ENCODE measurements around the gene NAV3. TPM values are rescaled to one million over a fixed set of nuclear protein-coding genes. Genes with fewer than 3 reads are reported as not detected.

Gene NAV3
- total RNA-seq, 2 donors from 2014 or later = 0.20 to 1.9 TPM

DNA sequence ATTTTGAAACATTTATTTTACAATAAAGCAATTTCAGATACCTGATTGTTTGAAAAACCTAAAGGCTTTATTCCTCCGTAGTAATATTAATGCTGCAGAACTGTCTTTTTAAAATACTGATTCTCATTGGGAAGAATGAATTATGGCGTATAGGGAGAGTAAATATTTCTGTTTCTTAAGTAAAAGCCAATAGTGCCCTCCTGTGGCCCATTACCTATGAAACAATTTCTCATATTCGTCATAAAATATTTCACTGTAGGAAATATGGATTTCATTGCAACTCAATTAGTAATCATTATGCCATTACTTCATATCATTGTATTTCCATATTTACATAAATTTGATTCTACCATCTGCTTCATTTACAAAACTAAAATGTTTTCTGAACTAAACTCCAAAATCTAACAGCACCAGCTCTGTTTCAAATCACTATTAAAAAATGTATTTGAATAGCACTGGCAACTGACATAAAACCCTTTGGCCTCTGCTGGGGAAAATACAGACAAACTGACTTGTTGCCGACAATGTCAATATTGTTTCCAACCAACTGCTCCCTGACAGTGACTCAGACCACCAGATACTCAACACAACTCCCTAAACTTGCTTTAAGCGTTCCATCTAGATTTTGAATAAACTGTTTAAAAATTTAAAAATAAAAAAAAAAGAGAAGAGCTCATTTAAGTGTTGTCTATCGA is 290.3 kb downstream of the NAV3 start:
- H3K4me1 Mint-ChIP-seq = no peaks in the 10 kb centered on the region
- Histone ChIP-seq H3K36me3 (ENCODE audit: control insufficient read depth, insufficient read depth, low read length) (no peaks in the 10 kb centered on the region), H3K4me1 (ENCODE audit: control insufficient read depth, insufficient read depth, low read length) (no peaks in the 10 kb centered on the region), H3K27ac (ENCODE audit: low read depth, low read length) (no peak overlapping the region), H3K27me3 (ENCODE audit: control insufficient read depth, insufficient read depth, low read length, poor library complexity, severe bottlenecking) (no peaks in the 10 kb centered on the region), H3K9me3 (ENCODE audit: control insufficient read depth, low read length) (no peaks in the 10 kb centered on the region), H3K4me3 (ENCODE audit: low read length) (no peak overlapping the region), H3K9ac (ENCODE audit: extremely low read depth, low read length, poor library complexity, severe bottlenecking) (no peak overlapping the region)
- no peaks in the 10 kb centered on the region for H3K36me3 Mint-ChIP-seq (ENCODE audit: low read depth)
- DNase-seq = no peak
- no peaks in the 10 kb centered on the region for H3K27me3 Mint-ChIP-seq (ENCODE audit: insufficient read depth)
- TF ChIP-seq, protein P1, sequence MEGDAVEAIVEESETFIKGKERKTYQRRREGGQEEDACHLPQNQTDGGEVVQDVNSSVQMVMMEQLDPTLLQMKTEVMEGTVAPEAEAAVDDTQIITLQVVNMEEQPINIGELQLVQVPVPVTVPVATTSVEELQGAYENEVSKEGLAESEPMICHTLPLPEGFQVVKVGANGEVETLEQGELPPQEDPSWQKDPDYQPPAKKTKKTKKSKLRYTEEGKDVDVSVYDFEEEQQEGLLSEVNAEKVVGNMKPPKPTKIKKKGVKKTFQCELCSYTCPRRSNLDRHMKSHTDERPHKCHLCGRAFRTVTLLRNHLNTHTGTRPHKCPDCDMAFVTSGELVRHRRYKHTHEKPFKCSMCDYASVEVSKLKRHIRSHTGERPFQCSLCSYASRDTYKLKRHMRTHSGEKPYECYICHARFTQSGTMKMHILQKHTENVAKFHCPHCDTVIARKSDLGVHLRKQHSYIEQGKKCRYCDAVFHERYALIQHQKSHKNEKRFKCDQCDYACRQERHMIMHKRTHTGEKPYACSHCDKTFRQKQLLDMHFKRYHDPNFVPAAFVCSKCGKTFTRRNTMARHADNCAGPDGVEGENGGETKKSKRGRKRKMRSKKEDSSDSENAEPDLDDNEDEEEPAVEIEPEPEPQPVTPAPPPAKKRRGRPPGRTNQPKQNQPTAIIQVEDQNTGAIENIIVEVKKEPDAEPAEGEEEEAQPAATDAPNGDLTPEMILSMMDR (conservative IDR thresholded peaks at IDR 0.05) = peak; percentile 52
- H3K27ac Mint-ChIP-seq = no peak overlapping the region
- 86 to 100% methylated on average over 3 to 6 of the region's 6 CpGs for WGBS, 2 experiments (ENCODE audit: insufficient coverage in 1 of 2, insufficient read length in 1 of 2)
- H3K4me3 Mint-ChIP-seq = no peak overlapping the region
- H3K9me3 Mint-ChIP-seq = no peaks in the 10 kb centered on the region

DNA sequence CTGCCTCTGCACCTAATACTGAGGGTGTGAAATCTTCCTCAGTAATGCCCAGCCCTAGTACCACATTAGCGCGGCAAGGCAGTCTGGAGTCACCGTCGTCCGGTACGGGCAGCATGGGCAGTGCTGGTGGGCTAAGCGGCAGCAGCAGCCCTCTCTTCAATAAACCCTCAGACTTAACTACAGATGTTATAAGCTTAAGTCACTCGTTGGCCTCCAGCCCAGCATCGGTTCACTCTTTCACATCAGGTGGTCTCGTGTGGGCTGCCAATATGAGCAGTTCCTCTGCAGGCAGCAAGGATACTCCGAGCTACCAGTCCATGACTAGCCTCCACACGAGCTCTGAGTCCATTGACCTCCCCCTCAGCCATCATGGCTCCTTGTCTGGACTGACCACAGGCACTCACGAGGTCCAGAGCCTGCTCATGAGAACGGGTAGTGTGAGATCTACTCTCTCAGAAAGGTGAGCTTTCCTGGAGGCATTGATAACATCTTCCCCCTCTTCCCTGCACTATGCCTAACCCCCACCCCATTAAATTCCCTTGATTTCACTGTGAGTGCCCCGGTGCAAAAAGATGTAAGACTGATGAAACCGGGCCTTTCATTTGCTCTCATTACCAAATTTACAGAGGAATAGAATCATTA is 291.4 kb downstream of the NAV3 start:
- Histone ChIP-seq H3K4me1 (ENCODE audit: control insufficient read depth, insufficient read depth, low read length) (no peaks in the 10 kb centered on the region), H3K9ac (ENCODE audit: extremely low read depth, low read length, poor library complexity, severe bottlenecking) (no peak overlapping the region), H3K9me3 (ENCODE audit: control insufficient read depth, low read length) (no peaks in the 10 kb centered on the region), H3K27me3 (ENCODE audit: control insufficient read depth, insufficient read depth, low read length, poor library complexity, severe bottlenecking) (no peaks in the 10 kb centered on the region), H3K36me3 (ENCODE audit: control insufficient read depth, insufficient read depth, low read length) (no peaks in the 10 kb centered on the region), H3K27ac (ENCODE audit: low read depth, low read length) (no peak overlapping the region), H3K4me3 (ENCODE audit: low read length) (no peak overlapping the region)
- Mint-ChIP-seq H3K9me3 (no peaks in the 10 kb centered on the region), H3K4me1 (no peaks in the 10 kb centered on the region), H3K27ac (peak overlapping the region; percentile 65), H3K36me3 (ENCODE audit: low read depth) (no peaks in the 10 kb centered on the region), H3K27me3 (ENCODE audit: insufficient read depth) (no peaks in the 10 kb centered on the region), H3K4me3 (no peak overlapping the region)
- TF ChIP-seq, protein P1 (conservative IDR thresholded peaks at IDR 0.05) = no peak
- 92 to 94% methylated on average over 11 to 16 of the region's 16 CpGs for WGBS, 2 experiments (ENCODE audit: insufficient coverage in 1 of 2, insufficient read length in 1 of 2)
- no peak for DNase-seq

DNA sequence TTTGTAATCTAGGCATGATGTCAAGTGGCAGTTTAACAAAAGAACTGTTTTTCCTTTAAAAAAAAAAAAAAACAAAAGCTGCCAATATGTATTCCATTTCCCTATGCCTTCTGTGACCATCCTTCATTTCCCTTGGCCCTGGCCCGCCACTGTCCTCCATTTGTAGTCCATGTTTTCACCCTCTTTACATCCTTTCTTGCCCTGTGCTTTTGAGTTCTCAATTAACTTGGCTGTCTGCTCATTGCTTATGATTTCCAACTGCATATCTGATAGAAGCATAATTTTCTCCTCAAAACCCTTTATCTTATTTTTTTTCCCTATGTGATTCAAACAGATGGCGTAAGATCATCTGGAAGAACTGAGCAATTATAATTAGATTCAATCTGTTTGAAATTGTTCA is 297.5 kb downstream of the NAV3 start:
- Histone ChIP-seq H3K9me3 (ENCODE audit: control insufficient read depth, low read length) (no peaks in the 10 kb centered on the region), H3K4me1 (ENCODE audit: control insufficient read depth, insufficient read depth, low read length) (peaks cover 2% of the 10 kb centered on the region), H3K27me3 (ENCODE audit: control insufficient read depth, insufficient read depth, low read length, poor library complexity, severe bottlenecking) (no peaks in the 10 kb centered on the region), H3K4me3 (ENCODE audit: low read length) (no peak overlapping the region), H3K9ac (ENCODE audit: extremely low read depth, low read length, poor library complexity, severe bottlenecking) (no peak overlapping the region), H3K36me3 (ENCODE audit: control insufficient read depth, insufficient read depth, low read length) (no peaks in the 10 kb centered on the region), H3K27ac (ENCODE audit: low read depth, low read length) (no peak overlapping the region)
- Mint-ChIP-seq H3K27ac (no peak overlapping the region), H3K9me3 (no peaks in the 10 kb centered on the region), H3K36me3 (ENCODE audit: low read depth) (no peaks in the 10 kb centered on the region), H3K27me3 (ENCODE audit: insufficient read depth) (no peaks in the 10 kb centered on the region), H3K4me1 (peaks cover 2% of the 10 kb centered on the region), H3K4me3 (no peak overlapping the region)
- TF ChIP-seq, protein P1 (conservative IDR thresholded peaks at IDR 0.05) = no peak
- WGBS, 2 experiments (ENCODE audit: insufficient coverage in 1 of 2, insufficient read length in 1 of 2) = 54 to 67% methylated on average over 1 to 2 of the region's 2 CpGs
- DNase-seq = no peak
